ENCODE results near the gene SCFD2.

DNA sequence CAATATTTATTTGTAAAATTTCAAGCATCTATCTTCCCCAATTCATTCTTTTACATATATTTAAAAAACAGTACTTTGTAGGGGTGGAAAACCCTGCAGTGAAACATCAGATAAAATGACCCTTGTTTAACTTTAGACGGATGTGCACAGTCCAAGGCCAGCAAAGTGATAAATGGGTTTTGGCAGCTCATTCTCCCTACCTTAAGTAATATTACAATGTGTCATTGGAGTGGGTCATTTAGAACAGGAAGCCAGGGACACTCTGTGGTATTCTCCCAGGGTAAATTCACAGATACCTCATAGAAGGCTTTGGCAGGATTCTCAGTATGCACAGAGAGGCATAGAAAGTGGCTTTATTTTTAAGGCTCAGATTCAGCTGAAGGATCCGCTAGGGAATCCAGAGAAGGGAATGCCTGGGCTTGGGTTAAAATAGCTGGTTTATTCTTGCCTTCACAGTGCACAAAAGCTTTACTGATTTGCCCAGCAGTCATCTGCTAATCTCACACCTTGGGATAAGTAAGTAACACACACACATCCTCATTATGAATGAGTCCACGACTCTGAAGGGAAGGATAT, 297.0 kb downstream of the SCFD2 start:
- TF ChIP-seq, protein P1, sequence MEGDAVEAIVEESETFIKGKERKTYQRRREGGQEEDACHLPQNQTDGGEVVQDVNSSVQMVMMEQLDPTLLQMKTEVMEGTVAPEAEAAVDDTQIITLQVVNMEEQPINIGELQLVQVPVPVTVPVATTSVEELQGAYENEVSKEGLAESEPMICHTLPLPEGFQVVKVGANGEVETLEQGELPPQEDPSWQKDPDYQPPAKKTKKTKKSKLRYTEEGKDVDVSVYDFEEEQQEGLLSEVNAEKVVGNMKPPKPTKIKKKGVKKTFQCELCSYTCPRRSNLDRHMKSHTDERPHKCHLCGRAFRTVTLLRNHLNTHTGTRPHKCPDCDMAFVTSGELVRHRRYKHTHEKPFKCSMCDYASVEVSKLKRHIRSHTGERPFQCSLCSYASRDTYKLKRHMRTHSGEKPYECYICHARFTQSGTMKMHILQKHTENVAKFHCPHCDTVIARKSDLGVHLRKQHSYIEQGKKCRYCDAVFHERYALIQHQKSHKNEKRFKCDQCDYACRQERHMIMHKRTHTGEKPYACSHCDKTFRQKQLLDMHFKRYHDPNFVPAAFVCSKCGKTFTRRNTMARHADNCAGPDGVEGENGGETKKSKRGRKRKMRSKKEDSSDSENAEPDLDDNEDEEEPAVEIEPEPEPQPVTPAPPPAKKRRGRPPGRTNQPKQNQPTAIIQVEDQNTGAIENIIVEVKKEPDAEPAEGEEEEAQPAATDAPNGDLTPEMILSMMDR (conservative IDR thresholded peaks at IDR 0.05): no peak
- no peak for TF ChIP-seq EZH2 (IDR thresholded peaks at IDR 0.05; ENCODE audit: low read depth)

Measured in PC-9 (cell line).